GM23338 (cell line): Measurements from ENCODE around the gene TMEM252. TPM values are rescaled to one million over a fixed set of nuclear protein-coding genes. Genes with fewer than 3 reads are reported as not detected.

Source experiments
- ATAC-seq: fragments of 200-7000 bp; cut with Tn5 transposase; 3 replicates; pipeline ENCODE4 v1.9.1; 2020
- DNase-seq: peaks from one replicate; pipeline ENCODE4 v3.0.0-alpha.2; 2015; ENCODE audit warnings: low spot score
- H2AFZ ChIP-seq: fragments of 200-600 bp; sonication (generic); 2 replicates; pipeline ENCODE4 v1.8.0; 2016; ENCODE audit warnings: antibody characterized with exemption, mild to moderate bottlenecking, moderate library complexity
- H3F3A ChIP-seq: fragments of 200-600 bp; sonication (generic); replicated peaks from 2 replicates; pipeline ENCODE4 v1.8.0; 2017; ENCODE audit warnings: antibody characterized with exemption, mixed run types, low read depth
- H3K27ac ChIP-seq: fragments of 200-600 bp; sonication (generic); 2 replicates; pipeline ENCODE4 v1.6.1; 2016; ENCODE audit warnings: low read depth
- H3K27me3 ChIP-seq: fragments of 200-600 bp; sonication (generic); 2 replicates; pipeline ENCODE4 v1.8.0; 2016; ENCODE audit warnings: mild to moderate bottlenecking, mixed run types, moderate library complexity; ENCODE audit not compliant: insufficient read depth
- H3K36me3 ChIP-seq: fragments of 200-600 bp; sonication (generic); 2 replicates; pipeline ENCODE4 v1.8.0; 2016; ENCODE audit warnings: mild to moderate bottlenecking; ENCODE audit not compliant: insufficient read depth
- H3K4me1 ChIP-seq: fragments of 200-600 bp; sonication (generic); 2 replicates; pipeline ENCODE4 v1.8.0; 2016; ENCODE audit warnings: mild to moderate bottlenecking, moderate library complexity; ENCODE audit not compliant: insufficient read depth
- H3K4me2 ChIP-seq: fragments of 200-600 bp; sonication (generic); 2 replicates; pipeline ENCODE4 v1.7.1; 2017; ENCODE audit warnings: mixed run types
- H3K4me3 ChIP-seq: fragments of 200-600 bp; sonication (generic); 2 replicates; pipeline ENCODE4 v1.6.1; 2016; ENCODE audit warnings: mixed run types
- H3K79me2 ChIP-seq: fragments of 200-600 bp; sonication (generic); replicated peaks from 2 replicates; pipeline ENCODE4 v1.8.0; 2017; ENCODE audit warnings: mild to moderate bottlenecking; ENCODE audit not compliant: insufficient read depth
- H3K9me2 ChIP-seq: fragments of 200-600 bp; sonication (generic); 2 replicates; pipeline ENCODE4 v1.8.0; 2017; ENCODE audit not compliant: insufficient read depth
- H4K20me1 ChIP-seq: fragments of 200-600 bp; sonication (generic); replicated peaks from 2 replicates; pipeline ENCODE4 v1.8.0; 2017; ENCODE audit warnings: mild to moderate bottlenecking; ENCODE audit not compliant: insufficient read depth
- H3K27ac Mint-ChIP-seq: 2 replicates; pipeline ENCODE4 v1.8.0; 2020; ENCODE audit warnings: inconsistent platforms, mild to moderate bottlenecking, moderate library complexity, mixed read lengths
- H3K27me3 Mint-ChIP-seq: 3 replicates; pipeline ENCODE4 v1.8.0; 2022; ENCODE audit warnings: low read depth, mild to moderate bottlenecking, moderate library complexity, mixed read lengths, inconsistent platforms; ENCODE audit not compliant: insufficient read depth, poor library complexity
- H3K36me3 Mint-ChIP-seq: 3 replicates; pipeline ENCODE4 v1.8.0; 2021; ENCODE audit warnings: low read depth, mild to moderate bottlenecking, inconsistent platforms, moderate library complexity, mixed read lengths
- H3K4me1 Mint-ChIP-seq: 3 replicates; pipeline ENCODE4 v1.8.0; 2020; ENCODE audit warnings: mild to moderate bottlenecking, inconsistent platforms, mixed read lengths
- H3K4me3 Mint-ChIP-seq: 3 replicates; pipeline ENCODE4 v1.8.0; 2021; ENCODE audit warnings: moderate library complexity, mild to moderate bottlenecking, inconsistent platforms, mixed read lengths
- H3K9me3 Mint-ChIP-seq: 3 replicates; pipeline ENCODE4 v1.8.0; 2020; ENCODE audit warnings: moderate library complexity, mild to moderate bottlenecking, inconsistent platforms, mixed read lengths
- CREB1 ChIP-seq: fragments of 250-450 bp; sonication (Bioruptor Pico); IDR thresholded peaks from 2 replicates; pipeline ENCODE4 v1.5.0; 2020; ENCODE audit warnings: low read depth, mild to moderate bottlenecking, moderate library complexity
- ETS1 ChIP-seq: IDR thresholded peaks from 2 replicates; pipeline ENCODE4 v1.6.1; 2016; ENCODE audit warnings: antibody characterized with exemption
- EZH2 ChIP-seq: fragments of 200-600 bp; sonication (generic); IDR thresholded peaks from one replicate; pipeline ENCODE4 v1.8.0; 2017; ENCODE audit warnings: antibody characterized with exemption, mild to moderate bottlenecking, low read depth; ENCODE audit not compliant: unreplicated experiment
- EZH2phosphoT487 ChIP-seq: fragments of 200-600 bp; sonication (generic); IDR thresholded peaks from one replicate; pipeline ENCODE4 v1.8.1; 2018; ENCODE audit warnings: antibody characterized with exemption; ENCODE audit not compliant: unreplicated experiment
- JUNB ChIP-seq: IDR thresholded peaks from one replicate; pipeline ENCODE4 v1.6.1; 2016; ENCODE audit warnings: antibody characterized with exemption; ENCODE audit not compliant: unreplicated experiment
- NANOG ChIP-seq: IDR thresholded peaks from 2 replicates; pipeline ENCODE4 v1.6.1; 2016; ENCODE audit warnings: antibody characterized with exemption, borderline replicate concordance
- POLR2AphosphoS5 ChIP-seq: IDR thresholded peaks from 2 replicates; pipeline ENCODE4 v1.6.1; 2016; ENCODE audit warnings: antibody characterized with exemption, low read depth
- REST ChIP-seq: IDR thresholded peaks from one replicate; pipeline ENCODE4 v1.6.1; 2018; ENCODE audit warnings: antibody characterized with exemption; ENCODE audit not compliant: unreplicated experiment
- STAT1 ChIP-seq: IDR thresholded peaks from one replicate; pipeline ENCODE4 v1.6.1; 2016; ENCODE audit warnings: antibody characterized with exemption; ENCODE audit not compliant: unreplicated experiment
- ZNF114 ChIP-seq: fragments of 250-450 bp; sonication (Bioruptor Pico); IDR thresholded peaks from 2 replicates; pipeline ENCODE4 v1.5.0; 2020; ENCODE audit warnings: mild to moderate bottlenecking, moderate library complexity
- ZNF331 ChIP-seq: fragments of 250-450 bp; sonication (Bioruptor Pico); IDR thresholded peaks from 2 replicates; pipeline ENCODE4 v1.5.0; 2020; ENCODE audit warnings: low read depth, mild to moderate bottlenecking, moderate library complexity
- long read RNA-seq: library from polyadenylated mRNA; unstranded; transcript quantifications from one replicate; pipeline ENCODE4 v2.0.0, GENCODE V29; 2020; ENCODE audit not compliant: unreplicated experiment
- polyA plus RNA-seq: library from polyadenylated mRNA; unstranded; fragments of >200 nt; fragmentation: Nextera tagmentation; extraction: Ambion mirVana; gene quantifications from 2 replicates; pipeline ENCODE4 v1.2.1, GENCODE V29; 2016
- total RNA-seq: library from RNA; depleted of rRNA; stranded (reverse); fragments of >200 nt; shearing (Covaris generic); gene quantifications from 2 replicates; pipeline ENCODE4 v1.2.3, GENCODE V29; 2014; rRNA removed
- TF ChIP-seq, protein P1 (sequence below): fragments of 250-450 bp; sonication (Bioruptor Pico); IDR thresholded peaks from 2 replicates; pipeline ENCODE4 v1.5.0; 2020; ENCODE audit warnings: mild to moderate bottlenecking, moderate library complexity
- TF ChIP-seq, protein P2 (sequence below), 2 experiments: fragments of 200-600 bp in 1 of 2; sonication (generic) in 1 of 2; conservative IDR thresholded peaks; 2 replicates each; pipeline versions ENCODE4 v1.5.1 to v1.6.1; 2016 to 2017; ENCODE audit warnings: antibody characterized with exemption in 2 of 2, low read depth in 2 of 2, mild to moderate bottlenecking in 2 of 2, moderate library complexity in 1 of 2

TMEM252 gene
- not detected in 2 replicates for total RNA-seq
- polyA plus RNA-seq: not detected in 2 replicates
- long read RNA-seq: 0 reads

GRCh38 chr9:68540712-68541535, at the start of gene TMEM252:
TSS of gene TMEM252 (minus strand) at chr9:68540883. CDS start at chr9:68540814, 69 bp downstream.
- ATAC-seq: no peak
- no peaks in the 10 kb centered on the region for H3K4me1 ChIP-seq
- no peaks in the 10 kb centered on the region for H3K9me2 ChIP-seq
- H3K27me3 ChIP-seq: peaks cover 26% of the 10 kb centered on the region
- TF ChIP-seq EZH2: no peak
- TF ChIP-seq POLR2AphosphoS5: no peak
- TF ChIP-seq, protein P1, sequence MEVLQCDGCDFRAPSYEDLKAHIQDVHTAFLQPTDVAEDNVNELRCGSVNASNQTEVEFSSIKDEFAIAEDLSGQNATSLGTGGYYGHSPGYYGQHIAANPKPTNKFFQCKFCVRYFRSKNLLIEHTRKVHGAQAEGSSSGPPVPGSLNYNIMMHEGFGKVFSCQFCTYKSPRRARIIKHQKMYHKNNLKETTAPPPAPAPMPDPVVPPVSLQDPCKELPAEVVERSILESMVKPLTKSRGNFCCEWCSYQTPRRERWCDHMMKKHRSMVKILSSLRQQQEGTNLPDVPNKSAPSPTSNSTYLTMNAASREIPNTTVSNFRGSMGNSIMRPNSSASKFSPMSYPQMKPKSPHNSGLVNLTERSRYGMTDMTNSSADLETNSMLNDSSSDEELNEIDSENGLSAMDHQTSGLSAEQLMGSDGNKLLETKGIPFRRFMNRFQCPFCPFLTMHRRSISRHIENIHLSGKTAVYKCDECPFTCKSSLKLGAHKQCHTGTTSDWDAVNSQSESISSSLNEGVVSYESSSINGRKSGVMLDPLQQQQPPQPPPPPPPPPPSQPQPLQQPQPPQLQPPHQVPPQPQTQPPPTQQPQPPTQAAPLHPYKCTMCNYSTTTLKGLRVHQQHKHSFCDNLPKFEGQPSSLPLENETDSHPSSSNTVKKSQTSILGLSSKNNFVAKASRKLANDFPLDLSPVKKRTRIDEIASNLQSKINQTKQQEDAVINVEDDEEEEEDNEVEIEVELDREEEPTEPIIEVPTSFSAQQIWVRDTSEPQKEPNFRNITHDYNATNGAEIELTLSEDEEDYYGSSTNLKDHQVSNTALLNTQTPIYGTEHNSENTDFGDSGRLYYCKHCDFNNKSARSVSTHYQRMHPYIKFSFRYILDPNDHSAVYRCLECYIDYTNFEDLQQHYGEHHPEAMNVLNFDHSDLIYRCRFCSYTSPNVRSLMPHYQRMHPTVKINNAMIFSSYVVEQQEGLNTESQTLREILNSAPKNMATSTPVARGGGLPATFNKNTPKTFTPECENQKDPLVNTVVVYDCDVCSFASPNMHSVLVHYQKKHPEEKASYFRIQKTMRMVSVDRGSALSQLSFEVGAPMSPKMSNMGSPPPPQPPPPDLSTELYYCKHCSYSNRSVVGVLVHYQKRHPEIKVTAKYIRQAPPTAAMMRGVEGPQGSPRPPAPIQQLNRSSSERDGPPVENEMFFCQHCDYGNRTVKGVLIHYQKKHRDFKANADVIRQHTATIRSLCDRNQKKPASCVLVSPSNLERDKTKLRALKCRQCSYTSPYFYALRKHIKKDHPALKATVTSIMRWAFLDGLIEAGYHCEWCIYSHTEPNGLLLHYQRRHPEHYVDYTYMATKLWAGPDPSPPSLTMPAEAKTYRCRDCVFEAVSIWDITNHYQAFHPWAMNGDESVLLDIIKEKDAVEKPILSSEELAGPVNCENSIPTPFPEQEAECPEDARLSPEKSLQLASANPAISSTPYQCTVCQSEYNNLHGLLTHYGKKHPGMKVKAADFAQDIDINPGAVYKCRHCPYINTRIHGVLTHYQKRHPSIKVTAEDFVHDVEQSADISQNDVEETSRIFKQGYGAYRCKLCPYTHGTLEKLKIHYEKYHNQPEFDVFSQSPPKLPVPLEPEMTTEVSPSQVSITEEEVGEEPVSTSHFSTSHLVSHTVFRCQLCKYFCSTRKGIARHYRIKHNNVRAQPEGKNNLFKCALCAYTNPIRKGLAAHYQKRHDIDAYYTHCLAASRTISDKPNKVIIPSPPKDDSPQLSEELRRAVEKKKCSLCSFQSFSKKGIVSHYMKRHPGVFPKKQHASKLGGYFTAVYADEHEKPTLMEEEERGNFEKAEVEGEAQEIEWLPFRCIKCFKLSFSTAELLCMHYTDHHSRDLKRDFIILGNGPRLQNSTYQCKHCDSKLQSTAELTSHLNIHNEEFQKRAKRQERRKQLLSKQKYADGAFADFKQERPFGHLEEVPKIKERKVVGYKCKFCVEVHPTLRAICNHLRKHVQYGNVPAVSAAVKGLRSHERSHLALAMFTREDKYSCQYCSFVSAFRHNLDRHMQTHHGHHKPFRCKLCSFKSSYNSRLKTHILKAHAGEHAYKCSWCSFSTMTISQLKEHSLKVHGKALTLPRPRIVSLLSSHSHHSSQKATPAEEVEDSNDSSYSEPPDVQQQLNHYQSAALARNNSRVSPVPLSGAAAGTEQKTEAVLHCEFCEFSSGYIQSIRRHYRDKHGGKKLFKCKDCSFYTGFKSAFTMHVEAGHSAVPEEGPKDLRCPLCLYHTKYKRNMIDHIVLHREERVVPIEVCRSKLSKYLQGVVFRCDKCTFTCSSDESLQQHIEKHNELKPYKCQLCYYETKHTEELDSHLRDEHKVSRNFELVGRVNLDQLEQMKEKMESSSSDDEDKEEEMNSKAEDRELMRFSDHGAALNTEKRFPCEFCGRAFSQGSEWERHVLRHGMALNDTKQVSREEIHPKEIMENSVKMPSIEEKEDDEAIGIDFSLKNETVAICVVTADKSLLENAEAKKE (CRISPR knock-in tag): no peak
- no peak for TF ChIP-seq REST
- TF ChIP-seq, protein P2, sequence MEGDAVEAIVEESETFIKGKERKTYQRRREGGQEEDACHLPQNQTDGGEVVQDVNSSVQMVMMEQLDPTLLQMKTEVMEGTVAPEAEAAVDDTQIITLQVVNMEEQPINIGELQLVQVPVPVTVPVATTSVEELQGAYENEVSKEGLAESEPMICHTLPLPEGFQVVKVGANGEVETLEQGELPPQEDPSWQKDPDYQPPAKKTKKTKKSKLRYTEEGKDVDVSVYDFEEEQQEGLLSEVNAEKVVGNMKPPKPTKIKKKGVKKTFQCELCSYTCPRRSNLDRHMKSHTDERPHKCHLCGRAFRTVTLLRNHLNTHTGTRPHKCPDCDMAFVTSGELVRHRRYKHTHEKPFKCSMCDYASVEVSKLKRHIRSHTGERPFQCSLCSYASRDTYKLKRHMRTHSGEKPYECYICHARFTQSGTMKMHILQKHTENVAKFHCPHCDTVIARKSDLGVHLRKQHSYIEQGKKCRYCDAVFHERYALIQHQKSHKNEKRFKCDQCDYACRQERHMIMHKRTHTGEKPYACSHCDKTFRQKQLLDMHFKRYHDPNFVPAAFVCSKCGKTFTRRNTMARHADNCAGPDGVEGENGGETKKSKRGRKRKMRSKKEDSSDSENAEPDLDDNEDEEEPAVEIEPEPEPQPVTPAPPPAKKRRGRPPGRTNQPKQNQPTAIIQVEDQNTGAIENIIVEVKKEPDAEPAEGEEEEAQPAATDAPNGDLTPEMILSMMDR (conservative IDR thresholded peaks at IDR 0.05; ENCODE audit: low read depth in 2 of 2): no peak
- no peak for TF ChIP-seq CREB1 (CRISPR knock-in tag)
- TF ChIP-seq EZH2phosphoT487: no peak
- no peak for TF ChIP-seq STAT1
- no peak for TF ChIP-seq NANOG
- TF ChIP-seq ZNF114 (CRISPR knock-in tag): no peak
- no peak for TF ChIP-seq JUNB
- TF ChIP-seq ETS1: no peak
- TF ChIP-seq ZNF331: no peak
- H3K27me3 Mint-ChIP-seq: peaks cover 4% of the 10 kb centered on the region
- H4K20me1 ChIP-seq: no peaks in the 10 kb centered on the region; the same call in 1 of the 2 replicates
- H3K79me2 ChIP-seq: no peaks in the 10 kb centered on the region
- H2AFZ ChIP-seq: no peak within 1 kb of the TSS
- no peaks in the 10 kb centered on the region for H3F3A ChIP-seq
- H3K4me1 Mint-ChIP-seq: no peaks in the 10 kb centered on the region
- no peaks in the 10 kb centered on the region for H3K9me3 Mint-ChIP-seq
- no peak within 1 kb of the TSS for H3K4me2 ChIP-seq
- no peak within 1 kb of the TSS for H3K27ac Mint-ChIP-seq
- no peak within 1 kb of the TSS for H3K27ac ChIP-seq
- H3K4me3 Mint-ChIP-seq: no peak within 1 kb of the TSS
- H3K36me3 ChIP-seq: no peaks in the 10 kb centered on the region
- no peak for DNase-seq
- no peak within 1 kb of the TSS for H3K4me3 ChIP-seq
- H3K36me3 Mint-ChIP-seq: no peaks in the 10 kb centered on the region
